HG03095 (cell line): ENCODE results near the gene LDLRAD3.
"Not testable (repeated sequence)": the region's sequence is repeated elsewhere in the genome, so short reads cannot be mapped to it uniquely, and the experiment has no call there.

Experiments used
- ATAC-seq: cut with Tn5 transposase; IDR thresholded peaks from one replicate; pipeline ENCODE4 v1.9.1; 2021; ENCODE audit warnings: moderate library complexity; ENCODE audit not compliant: unreplicated experiment

The LDLRAD3 gene

GRCh38 chr11:36156161-36156816, 212.4 kb downstream of the LDLRAD3 start:
- no peak for ATAC-seq

DNA sequence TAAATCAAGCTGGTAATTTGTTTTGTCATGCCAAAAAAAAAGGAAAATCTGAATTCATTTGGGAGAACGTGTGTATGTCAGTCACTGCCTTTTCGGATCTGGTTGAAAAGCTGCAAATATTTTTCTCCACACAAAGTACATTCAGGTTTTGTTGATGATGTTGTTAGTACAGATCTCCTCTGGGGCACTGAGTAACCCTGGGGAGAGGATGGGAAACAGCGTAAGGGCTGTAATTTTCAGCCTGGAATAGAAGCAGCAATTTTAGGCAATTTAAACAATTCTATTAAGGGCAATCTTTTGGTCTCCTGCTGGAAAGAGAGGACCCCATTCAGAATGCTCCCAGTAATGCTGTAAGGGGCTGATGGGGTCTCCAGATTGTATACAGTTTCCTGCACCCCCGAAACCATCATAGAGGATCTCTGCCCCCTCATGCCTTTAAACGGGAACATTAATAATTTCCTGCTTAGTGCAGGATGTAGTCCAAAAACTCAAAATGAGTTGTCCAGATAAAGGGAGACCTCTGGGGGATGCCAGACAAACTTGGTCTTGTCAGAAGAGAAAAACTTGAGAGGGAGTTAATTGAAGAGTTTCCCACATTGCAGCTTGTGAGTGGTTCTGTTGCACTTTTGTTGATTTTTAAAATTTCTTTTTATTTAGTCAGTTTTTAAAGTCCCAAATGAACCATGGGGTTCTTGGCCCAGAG, 213.1 kb downstream of the LDLRAD3 start:
- ATAC-seq, result no peak

- no peak for ATAC-seq
Measured at GRCh38 chr11:36160091-36160490, 216.2 kb downstream of the LDLRAD3 start.

DNA sequence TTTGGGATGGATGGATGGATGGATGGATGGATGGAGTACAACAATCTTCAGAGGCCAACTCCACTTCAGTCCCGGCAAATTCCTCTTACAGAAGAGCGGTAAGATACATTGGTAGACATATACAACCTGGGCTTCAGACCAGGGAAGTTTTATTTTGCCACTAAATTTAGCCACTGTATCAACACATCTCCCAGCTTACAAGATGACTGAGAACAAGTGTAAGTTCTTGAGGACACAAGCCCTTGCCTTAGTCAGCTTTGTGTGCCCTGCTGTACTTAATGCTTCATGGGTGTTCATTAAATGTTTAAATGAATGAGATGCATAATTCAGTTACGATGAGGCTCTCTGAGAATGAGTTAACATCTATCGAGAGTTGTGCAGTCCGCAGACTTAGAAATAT, 217.7 kb downstream of the LDLRAD3 start:
- ATAC-seq, result no peak

DNA sequence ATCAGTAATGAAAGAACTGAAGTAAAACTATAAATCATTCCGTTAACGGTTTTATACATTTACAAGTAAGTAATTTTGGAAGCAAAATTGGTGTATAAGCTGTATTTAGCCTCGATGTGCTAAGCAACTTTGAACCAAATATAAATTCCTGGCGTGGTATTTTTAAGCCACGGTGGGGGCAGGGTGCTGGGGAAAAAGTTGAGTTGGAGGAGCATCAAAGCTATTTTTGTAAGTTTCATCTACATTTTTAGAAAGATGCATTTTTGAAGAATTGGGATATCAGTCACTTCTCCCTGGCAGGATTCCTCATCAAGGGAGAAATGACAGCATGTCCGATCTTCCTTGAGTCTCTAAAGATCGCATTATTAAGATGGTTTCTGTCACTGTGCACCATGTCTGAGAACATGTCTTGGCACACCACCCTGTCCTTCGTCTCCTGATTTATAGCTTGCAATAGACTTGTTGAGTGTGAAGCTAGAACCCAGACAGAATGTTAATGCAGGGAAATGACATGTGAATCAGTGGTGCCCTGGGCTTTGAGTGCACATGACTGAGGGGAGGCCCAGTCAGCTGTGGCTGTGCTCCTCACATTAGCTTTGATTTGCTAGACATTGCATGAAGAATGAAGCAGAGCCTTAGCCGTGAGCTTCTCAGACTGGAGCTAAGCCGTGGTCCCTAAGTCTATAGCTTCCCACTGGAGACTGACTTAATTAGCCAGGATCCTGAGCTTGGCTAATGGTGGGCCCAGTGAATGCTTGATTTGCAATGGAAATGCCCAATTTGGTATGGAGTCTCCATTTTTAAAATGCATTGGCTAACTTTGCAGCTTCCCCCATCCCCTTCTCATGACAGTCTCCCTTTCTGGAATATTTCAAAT, 218.4 kb downstream of the LDLRAD3 start:
- ATAC-seq, result no peak

- no peak for ATAC-seq
Measured at GRCh38 chr11:36162883-36163434, 219.1 kb downstream of the LDLRAD3 start.

- ATAC-seq, result no peak
Measured at GRCh38 chr11:36164506-36165250, 220.8 kb downstream of the LDLRAD3 start.

DNA sequence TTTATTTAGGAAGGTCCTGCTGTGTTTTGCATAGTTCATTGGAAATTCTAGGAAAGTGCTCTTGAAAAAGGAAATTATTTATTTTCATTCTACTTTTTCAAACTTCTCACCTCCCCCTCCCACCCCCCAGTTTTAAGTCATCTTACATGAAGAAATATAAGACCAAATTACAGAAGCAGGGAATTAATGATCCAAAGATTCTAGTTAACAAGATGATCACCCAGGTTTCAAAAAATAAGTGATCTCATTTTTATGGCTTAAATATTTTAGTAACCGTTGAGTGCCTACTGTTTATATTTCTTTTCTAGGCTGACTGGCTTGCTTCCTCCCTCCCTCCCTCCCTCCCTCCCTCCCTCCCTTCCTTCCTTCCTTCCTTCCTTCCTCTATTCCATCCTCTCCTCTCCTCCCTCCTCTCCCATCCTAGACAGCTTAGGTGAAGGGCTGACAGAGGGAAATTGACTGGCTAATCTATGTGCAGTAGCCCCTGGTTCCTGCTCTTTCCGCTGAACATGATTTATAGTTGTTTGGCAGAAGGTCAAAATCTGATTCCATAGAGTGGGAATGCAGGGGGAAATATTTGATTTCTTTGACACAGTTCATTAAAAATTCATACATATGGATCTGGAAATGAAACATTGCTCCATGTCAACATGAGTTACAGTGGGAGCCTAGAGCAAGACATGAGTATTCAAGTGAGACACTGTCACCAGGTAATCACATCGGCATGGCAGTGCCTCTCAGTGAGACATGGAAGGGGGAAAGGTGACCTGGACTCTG, 221.9 kb downstream of the LDLRAD3 start:
- ATAC-seq, result no peak

DNA sequence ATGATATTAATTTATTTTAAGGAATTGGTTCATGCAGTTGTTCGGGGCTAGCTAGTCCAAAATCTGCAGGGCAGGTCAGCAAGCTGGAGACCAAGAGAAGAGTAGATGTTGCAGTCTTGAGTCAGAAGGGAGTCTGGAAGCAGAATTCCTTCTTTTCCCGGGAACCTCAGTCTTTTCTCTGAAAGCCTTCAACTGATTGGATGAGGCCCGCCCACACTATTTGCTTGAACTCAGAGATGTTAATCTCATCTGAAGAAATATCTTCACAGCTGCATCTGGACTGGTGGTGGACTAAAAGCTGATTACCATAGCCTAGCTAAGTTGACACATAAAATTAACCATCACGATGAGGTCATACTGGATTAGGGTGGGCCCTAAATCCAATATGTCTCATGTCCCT, 223.2 kb downstream of the LDLRAD3 start:
- no peak for ATAC-seq

GRCh38 chr11:36167729-36168128, 223.9 kb downstream of the LDLRAD3 start:
- ATAC-seq, result no peak

DNA sequence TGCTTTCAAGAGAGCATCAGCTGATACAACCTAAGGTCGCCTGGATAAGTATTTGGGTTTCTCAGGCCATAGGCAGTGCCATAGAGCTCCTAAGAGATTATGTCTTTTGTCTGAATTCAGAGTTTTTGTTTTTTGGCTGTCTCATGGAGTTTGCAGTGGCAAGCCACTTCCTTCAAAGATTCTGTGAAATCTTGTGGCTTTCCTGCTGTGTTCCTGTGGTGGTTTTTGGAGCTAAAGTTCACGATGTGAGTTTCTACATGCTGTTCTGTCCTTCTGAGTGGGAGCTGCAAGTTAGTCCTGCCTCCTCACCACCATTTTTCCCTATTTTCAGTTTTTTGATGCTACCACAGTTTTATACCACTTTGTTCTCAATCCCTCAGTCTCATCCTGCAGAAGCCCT, 234.0 kb downstream of the LDLRAD3 start:
- no peak for ATAC-seq

DNA sequence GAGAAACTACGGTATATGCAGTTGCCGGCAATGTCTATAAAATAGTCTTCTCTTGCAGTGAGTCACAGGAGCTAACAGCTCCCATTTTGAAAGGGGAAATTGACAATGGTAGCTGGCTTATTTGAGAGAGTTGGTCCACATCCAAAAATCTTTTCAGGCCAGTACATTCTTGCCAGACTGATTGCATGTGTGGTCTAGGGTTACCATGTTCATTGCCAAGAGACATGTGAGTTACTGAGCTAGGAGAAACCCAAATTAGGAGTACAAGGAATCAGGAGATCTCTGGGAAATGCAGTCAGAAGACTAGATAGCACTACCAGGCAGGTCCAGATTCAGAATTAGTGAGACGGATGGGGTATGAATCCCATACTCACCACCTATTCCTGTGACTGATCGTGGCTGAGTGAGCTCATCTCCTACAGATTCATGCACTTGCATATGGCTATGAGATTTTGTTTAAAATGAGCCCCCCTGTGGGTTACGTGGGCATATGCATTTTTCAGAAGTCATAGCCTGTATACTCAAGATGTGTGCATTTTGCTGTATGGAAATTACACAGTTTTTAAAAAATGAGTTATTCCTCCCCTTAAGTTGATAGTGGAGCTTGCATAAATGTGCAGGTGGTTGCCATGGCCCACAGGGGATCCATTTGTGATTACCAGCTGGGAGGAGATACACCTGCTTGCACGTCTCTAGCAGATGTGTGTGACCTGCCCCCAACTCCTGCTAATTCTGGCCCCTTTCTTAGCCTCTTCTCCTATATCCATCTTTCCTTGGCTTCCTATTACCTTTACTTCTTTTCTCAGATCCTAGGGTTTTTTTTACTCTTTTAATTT, 242.7 kb downstream of the LDLRAD3 start:
- no peak for ATAC-seq

GRCh38 chr11:36187622-36188021, 243.8 kb downstream of the LDLRAD3 start:
- ATAC-seq, result no peak

- ATAC-seq, result not testable (repeated sequence)
Measured at GRCh38 chr11:36189735-36190134, 245.9 kb downstream of the LDLRAD3 start.

- no peak for ATAC-seq
Measured at GRCh38 chr11:36191941-36192340, 248.1 kb downstream of the LDLRAD3 start.

GRCh38 chr11:36192425-36193289, 248.8 kb downstream of the LDLRAD3 start:
- ATAC-seq, result no peak

GRCh38 chr11:36193290-36193619, 249.4 kb downstream of the LDLRAD3 start:
- no peak for ATAC-seq

DNA sequence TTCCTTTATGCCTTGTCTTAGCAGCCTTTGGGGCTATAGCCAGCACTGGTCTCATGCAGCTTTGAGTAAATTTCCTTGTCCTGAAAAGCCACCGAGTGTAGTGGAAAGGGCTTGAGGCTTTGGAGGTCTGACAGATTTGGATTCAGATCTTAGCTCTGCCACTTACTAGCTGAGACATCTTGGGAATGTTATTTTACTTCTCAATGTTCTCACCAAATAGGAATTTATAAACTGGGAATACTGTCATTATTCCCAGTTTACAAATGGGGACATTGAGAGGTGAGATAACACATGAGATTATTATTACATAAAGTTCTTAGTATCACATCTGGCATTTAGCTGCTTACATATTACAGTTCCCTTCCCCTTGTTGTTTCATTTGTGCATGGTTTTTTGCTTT, 249.9 kb downstream of the LDLRAD3 start:
- no peak for ATAC-seq
